BJ (cell line): ENCODE measurements around the gene AP3B1. TPM values are rescaled to one million over a fixed set of nuclear protein-coding genes. Genes with fewer than 3 reads are reported as not detected.

Experiments used
- CTCF ChIA-PET: fragments of 350-600 bp; formaldehyde crosslinking; extraction: SDS; loops from one replicate; lab custom pipeline; 2021; ENCODE audit warnings: antibody characterized with exemption, inconsistent platforms; lab: Yijun Ruan, JAX
- POLR2A ChIA-PET: fragments of 300-600 bp; sonication (Branson Sonifier 250); formaldehyde crosslinking; extraction: SDS; loops from one replicate; lab custom pipeline; 2021; ENCODE audit warnings: antibody characterized with exemption; lab: Charles Lee
- DNase-seq: peaks from one replicate; pipeline ENCODE4 v3.0.0-alpha.2; 2011; ENCODE audit warnings: low read depth
- H3K27me3 ChIP-seq: 2 replicates; pipeline ENCODE4 v1.6.0; 2011; ENCODE audit warnings: low read length; ENCODE audit not compliant: control insufficient read depth, insufficient read depth
- H3K36me3 ChIP-seq: 2 replicates; pipeline ENCODE4 v1.5.1; 2011; ENCODE audit warnings: low read length; ENCODE audit not compliant: control insufficient read depth, insufficient read depth
- H3K4me3 ChIP-seq: 2 replicates; pipeline ENCODE4 v1.5.1; 2011; ENCODE audit warnings: low read depth, mild to moderate bottlenecking, control low read depth, low read length
- polyA plus RNA-seq: library from polyadenylated mRNA; depleted of rRNA; stranded (reverse); fragments of >200 nt; gene quantifications from 2 replicates; pipeline ENCODE4 v1.2.3, GENCODE V29; 2011
- TF ChIP-seq, protein P1 (sequence below): IDR thresholded peaks from 2 replicates; pipeline ENCODE4 v1.5.1; 2011; ENCODE audit warnings: low read depth, mild to moderate bottlenecking, control low read depth, inconsistent platforms, low read length, moderate library complexity; ENCODE audit not compliant: insufficient read depth

Gene AP3B1
- polyA plus RNA-seq, 1 experiment, result 23.9 TPM

- no peak overlapping the region for H3K4me3 ChIP-seq
Observed at GRCh38 chr5:77973253-77973609, 321.3 kb downstream of the AP3B1 start.

DNA sequence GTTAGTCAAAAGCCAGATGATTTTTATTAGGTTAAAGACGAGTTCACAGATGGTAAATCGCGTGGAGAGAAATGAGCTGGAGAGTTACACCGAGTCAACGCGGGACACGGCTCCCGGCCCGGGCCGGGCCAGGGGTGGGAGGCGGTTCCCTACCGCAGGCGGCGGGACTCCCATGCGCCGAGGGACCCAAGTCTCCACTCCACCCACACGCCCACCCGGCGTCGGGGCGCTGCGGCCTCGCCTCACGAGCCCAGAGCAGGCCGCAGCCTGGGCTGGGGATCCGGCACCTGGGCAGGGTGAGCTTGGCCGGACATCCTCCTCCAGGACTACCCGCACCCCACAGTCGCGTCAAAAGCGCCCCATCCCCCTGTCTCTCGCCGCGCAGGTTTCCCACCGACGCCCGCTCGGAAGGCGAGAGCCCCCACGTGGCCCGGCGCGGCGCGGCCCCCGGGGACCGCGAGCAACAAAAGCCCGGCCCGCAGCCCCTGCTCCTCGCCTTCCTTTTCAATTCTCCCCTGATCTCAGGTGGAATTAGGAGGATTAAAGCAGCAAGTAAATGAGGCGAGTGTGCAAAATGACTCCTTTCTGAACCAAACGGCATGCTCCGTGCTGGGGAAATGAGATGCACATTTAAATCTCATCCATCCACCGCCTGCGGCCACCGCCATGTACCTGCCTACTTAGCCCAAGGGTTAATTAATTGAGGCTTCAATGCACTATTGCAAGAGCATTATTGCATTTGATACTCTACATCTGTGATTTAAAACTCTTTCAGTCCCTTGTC lies 321.8 kb downstream of the AP3B1 start:
- CTCF ChIA-PET, result interaction anchor here (1.0 kb wide), 1 partner anchor 28 kb away, joined by 3 read pairs; no protein-coding TSS in a partner anchor
- POLR2A ChIA-PET, result no interaction called here
- TF ChIP-seq, protein P1, sequence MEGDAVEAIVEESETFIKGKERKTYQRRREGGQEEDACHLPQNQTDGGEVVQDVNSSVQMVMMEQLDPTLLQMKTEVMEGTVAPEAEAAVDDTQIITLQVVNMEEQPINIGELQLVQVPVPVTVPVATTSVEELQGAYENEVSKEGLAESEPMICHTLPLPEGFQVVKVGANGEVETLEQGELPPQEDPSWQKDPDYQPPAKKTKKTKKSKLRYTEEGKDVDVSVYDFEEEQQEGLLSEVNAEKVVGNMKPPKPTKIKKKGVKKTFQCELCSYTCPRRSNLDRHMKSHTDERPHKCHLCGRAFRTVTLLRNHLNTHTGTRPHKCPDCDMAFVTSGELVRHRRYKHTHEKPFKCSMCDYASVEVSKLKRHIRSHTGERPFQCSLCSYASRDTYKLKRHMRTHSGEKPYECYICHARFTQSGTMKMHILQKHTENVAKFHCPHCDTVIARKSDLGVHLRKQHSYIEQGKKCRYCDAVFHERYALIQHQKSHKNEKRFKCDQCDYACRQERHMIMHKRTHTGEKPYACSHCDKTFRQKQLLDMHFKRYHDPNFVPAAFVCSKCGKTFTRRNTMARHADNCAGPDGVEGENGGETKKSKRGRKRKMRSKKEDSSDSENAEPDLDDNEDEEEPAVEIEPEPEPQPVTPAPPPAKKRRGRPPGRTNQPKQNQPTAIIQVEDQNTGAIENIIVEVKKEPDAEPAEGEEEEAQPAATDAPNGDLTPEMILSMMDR, result peak; percentile 26; the same call in 1 of the 2 replicates
- Histone ChIP-seq H3K27me3 (peaks cover 27% of the 10 kb centered on the region), H3K4me3 (peak overlapping the region; percentile 34), H3K36me3 (no peaks in the 10 kb centered on the region)
- no peak for DNase-seq

More at GRCh38 chr5:77973253-77973609, 321.3 kb downstream of the AP3B1 start:
- no peak for DNase-seq
- POLR2A ChIA-PET, result no interaction called here
- H3K36me3 ChIP-seq, result no peaks in the 10 kb centered on the region
- TF ChIP-seq, protein P1, result no peak
- H3K27me3 ChIP-seq, result peaks cover 27% of the 10 kb centered on the region
- CTCF ChIA-PET, result interaction anchor here (0.7 kb wide), 1 partner anchor 333 kb away, joined by 3 read pairs; no protein-coding TSS in a partner anchor

DNA sequence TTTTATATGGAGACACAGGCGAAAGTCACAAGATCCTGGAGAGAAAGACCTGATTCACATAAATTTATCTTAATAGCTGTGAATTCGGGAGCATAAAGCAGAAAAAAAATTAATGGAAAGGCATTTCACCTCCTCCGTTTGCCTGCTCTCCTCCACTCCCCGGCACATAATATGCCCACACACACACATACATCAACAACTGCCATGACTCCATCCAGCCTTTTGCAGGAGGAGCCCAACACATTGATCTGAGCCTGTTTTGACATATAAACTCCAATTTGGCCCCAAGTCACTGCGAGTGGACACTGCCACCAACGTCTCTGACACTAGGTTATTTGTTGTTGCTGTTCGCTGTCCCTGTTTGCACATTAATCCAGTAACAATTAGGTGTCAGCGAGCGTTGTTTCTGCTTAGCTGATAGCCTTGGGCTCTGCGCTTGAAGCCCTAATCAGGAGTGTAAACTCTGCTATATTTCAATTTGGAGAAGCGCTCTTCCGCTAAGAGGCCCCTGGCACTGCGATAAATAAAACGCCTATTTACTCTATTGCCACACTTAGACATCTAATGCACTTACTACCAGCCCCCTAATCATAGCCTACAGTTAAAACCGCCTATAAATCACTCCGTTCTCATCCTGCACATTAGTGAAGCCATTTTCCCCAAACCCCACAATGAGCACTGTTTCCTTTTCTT lies 322.6 kb downstream of the AP3B1 start:
- ChIA-PET POLR2A (no interaction called here), CTCF (interaction anchor here (1.0 kb wide), 1 partner anchor 29 kb away, joined by 3 read pairs; no protein-coding TSS in a partner anchor)
- peaks cover 27% of the 10 kb centered on the region for H3K27me3 ChIP-seq
- DNase-seq, result peak; percentile 1
- H3K36me3 ChIP-seq, result no peaks in the 10 kb centered on the region
- peak overlapping the region; percentile 34 for H3K4me3 ChIP-seq
- TF ChIP-seq, protein P1, result no peak

- CTCF ChIA-PET, result no interaction called here
- Histone ChIP-seq H3K4me3 (no peak overlapping the region), H3K36me3 (no peaks in the 10 kb centered on the region), H3K27me3 (peaks cover 27% of the 10 kb centered on the region)
- no peak for DNase-seq
- TF ChIP-seq, protein P1, result no peak
- POLR2A ChIA-PET, result no interaction called here
Observed at GRCh38 chr5:77970891-77971290, 323.6 kb downstream of the AP3B1 start.

- Histone ChIP-seq H3K27me3 (peaks cover 12% of the 10 kb centered on the region), H3K36me3 (no peaks in the 10 kb centered on the region), H3K4me3 (no peak overlapping the region)
- TF ChIP-seq, protein P1, result no peak
- DNase-seq, result no peak
- CTCF ChIA-PET, result interaction anchor here (0.6 to 0.9 kb wide), 2 partner anchors 58 to 286 kb away, joined by 3 to 4 read pairs; no protein-coding TSS in a partner anchor
- POLR2A ChIA-PET, result no interaction called here
Observed at GRCh38 chr5:77963795-77964194, 330.7 kb downstream of the AP3B1 start.
